ENCODE data around the gene ACKR1.

DNA sequence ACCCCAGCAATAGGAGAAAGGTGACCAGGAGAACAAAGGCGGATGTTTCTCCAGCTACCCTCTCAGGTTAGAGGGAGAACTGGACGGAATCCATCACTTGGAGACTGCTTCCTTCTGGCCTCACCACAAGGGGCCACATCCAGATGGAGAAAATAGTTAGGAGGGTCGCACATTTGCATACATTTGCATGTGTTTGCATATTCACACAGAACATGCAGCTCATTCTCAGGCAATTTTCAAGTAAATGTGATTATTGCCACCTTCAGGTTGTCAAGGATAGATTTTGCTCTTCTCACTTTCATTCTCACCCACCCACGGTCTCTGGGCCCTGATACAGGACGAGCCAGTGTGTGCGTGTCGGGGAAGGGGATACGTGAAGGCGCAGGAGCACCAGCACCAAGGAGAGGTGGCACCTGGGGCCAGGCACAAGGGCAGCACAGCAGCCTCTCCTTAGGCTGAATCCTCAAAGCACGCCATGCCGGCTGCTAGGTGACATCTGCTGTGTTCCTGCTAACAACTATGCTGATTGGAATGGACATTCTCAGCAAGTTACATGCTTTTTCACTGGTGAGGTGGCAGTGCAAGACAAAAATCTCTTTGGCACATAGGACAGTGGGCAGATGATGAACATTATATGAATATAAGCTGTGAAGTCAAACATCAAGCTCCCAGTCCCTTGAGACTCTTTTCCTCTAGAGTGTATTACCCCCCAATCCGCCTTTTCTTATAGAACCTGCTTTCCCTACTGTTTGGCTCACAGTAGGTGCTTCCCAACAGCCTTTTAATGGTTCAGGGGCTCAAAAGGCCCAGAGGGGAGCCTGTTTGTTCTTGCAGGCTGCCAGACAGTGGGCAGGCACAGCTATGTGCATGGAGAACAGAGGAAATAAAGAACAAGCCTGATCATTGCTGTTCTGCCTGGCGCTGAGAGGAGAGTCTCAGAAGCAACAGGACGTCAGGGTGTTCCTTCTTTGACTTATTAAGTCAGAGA, 14.3 kb downstream of the ACKR1 start:
- TF ChIP-seq, protein P1, sequence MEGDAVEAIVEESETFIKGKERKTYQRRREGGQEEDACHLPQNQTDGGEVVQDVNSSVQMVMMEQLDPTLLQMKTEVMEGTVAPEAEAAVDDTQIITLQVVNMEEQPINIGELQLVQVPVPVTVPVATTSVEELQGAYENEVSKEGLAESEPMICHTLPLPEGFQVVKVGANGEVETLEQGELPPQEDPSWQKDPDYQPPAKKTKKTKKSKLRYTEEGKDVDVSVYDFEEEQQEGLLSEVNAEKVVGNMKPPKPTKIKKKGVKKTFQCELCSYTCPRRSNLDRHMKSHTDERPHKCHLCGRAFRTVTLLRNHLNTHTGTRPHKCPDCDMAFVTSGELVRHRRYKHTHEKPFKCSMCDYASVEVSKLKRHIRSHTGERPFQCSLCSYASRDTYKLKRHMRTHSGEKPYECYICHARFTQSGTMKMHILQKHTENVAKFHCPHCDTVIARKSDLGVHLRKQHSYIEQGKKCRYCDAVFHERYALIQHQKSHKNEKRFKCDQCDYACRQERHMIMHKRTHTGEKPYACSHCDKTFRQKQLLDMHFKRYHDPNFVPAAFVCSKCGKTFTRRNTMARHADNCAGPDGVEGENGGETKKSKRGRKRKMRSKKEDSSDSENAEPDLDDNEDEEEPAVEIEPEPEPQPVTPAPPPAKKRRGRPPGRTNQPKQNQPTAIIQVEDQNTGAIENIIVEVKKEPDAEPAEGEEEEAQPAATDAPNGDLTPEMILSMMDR (IDR thresholded peaks at IDR 0.05) = no peak
- TF ChIP-seq POLR2A (IDR thresholded peaks at IDR 0.05) (no peak), POLR2AphosphoS5 (IDR thresholded peaks at IDR 0.05; ENCODE audit: insufficient read depth in 1 of 2, low read depth in 1 of 2) (no peak)
